HL-60/S4 (cell line): ENCODE results near the gene C11orf42.

Experiments used
- in situ Hi-C: fragments of 300-500 bp; cut with MboI; formaldehyde crosslinking; loops from 2 replicates; pipeline ENCODE4 v1.14.3; 2022; ENCODE audit warnings: low sequenced_read_pairs

Gene C11orf42

GRCh38 chr11:6205366-6205765 is at the start of gene C11orf42:
C11orf42 (plus strand) TSS chr11:6205557; CDS start chr11:6205616, 59 bp downstream.
- in situ Hi-C loops: no loop called here

DNA sequence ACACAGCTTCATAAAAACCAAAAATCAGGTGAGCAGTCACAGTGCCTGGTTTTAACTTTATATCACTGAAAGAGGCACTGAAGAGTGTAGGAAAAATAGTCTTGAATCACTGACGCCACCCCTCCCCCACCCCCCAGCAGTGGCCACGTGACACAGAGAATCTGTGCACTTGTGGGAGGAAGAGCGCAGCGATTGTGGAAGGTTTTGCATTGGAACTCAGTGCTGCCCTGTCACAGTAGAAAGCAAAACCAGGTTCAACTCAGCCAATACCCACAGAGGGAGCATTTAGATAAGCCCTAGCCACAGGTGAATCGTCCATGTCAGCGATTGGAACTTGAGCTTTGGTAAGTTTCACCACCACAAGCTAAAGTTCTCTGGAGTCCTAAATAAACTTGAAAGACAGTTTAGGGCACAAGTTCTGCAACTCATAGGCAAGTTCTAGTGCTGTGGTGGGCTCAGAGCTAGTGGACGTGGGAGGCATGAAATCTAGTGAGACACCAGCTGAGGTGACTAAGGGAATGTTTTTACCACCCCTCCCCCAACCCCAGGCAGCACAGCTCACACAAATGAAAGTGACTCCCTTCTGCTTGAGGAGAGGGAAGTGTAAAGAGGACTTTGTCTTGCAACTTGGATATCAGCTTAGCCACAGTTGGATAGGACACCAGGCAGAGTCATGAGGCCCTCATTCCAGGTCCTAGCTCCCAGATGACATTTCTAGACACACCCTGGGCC is 48.6 kb upstream of the C11orf42 start:
- in situ Hi-C loops: no loop called here

DNA sequence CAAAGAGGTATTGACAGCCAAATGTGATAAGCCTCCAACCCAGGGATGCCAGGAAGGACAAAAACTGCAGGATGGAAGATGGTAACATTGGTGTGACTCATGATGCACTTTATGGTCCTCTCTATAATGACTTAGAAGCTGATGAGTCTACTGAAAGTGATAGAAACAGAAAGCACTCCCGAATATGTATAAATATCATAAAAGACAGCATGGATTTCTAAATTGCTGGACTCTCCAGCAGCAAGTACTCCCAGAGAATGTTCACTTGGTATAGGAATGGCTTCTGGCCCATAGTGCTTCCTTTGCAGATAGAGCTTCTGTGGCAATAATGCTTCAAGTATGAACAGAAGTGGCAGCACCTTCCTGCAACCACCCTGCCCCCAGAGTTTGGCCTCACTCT is 35.1 kb upstream of the C11orf42 start, which contains the start of gene OR52B2:
TSS of gene OR52B2 (minus strand) at position 101 of the 400 bp plus-strand sequence. CDS start at position 101, 0 bp downstream.
- in situ Hi-C loops: no loop called here

DNA sequence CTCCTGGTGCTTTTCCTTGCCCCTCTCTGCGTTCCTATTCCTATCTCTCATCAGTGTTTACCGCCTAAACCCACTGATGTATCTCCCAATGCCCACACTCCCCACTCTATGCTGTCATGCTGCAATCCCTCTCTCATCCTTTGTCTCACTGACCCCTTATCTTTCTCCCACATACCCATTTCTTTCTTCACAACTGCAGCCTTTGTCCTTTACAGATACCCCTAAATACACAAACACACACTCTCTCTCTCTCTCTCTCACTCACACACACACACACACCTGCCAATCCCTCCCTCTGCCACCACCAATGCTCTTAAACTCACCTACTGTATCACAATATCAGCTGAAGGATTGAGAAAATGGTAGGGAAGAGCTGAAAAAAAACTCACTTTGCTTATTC is 29.9 kb upstream of the C11orf42 start:
- in situ Hi-C loops: no loop called here

DNA sequence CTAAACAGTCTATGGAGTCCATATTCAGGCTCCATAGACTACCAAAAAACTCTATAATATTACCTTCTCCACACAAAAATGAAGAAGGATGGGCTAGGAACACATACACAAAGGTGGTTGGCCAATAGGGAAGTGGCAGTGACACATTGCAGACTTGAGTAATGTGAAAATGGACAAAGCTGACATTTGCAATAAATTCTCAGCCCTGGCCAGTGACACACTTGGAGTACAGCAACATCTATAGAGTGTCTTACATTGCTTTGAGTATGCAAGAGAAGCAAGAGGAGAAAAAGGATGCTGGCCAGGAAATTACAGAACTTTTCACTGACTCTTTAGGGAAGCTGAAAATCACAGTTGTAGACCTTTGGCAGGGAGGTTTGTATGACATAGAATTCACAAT is 13.6 kb upstream of the C11orf42 start:
- in situ Hi-C loops: no loop called here

GRCh38 chr11:6194065-6194581 is 11.2 kb upstream of the C11orf42 start:
- in situ Hi-C loops: no loop called here

DNA sequence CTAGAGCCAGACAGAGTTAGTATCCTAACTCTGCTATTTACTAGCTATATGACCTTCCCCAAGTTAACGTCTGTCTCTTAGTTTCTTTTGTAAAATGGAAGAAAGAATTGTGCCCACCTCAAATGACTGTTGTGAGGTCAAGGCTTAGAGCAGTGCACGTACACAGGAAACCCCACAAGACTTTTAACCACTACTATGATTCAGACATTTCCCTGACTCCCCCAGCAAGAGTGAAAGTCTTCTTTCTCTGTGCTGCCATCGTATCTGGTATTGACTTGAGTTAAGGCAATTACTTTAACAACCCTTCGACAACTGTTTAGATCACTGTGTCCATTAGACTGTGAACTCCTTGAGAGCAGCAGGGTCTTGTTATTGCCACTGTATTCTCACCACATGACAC is 9.0 kb upstream of the C11orf42 start:
- in situ Hi-C loops: no loop called here

GRCh38 chr11:6197466-6198200 is 7.7 kb upstream of the C11orf42 start:
- in situ Hi-C loops: no loop called here

- in situ Hi-C loops: no loop called here
Measured at GRCh38 chr11:6199174-6199810, 6.1 kb upstream of the C11orf42 start, which contains the start of gene OR52W1. OR52W1 (plus strand) TSS chr11:6199224; CDS start chr11:6199224, 0 bp downstream.

- in situ Hi-C loops: no loop called here
Measured at GRCh38 chr11:6200975-6201374, 4.4 kb upstream of the C11orf42 start.

GRCh38 chr11:6201481-6201880 is 3.9 kb upstream of the C11orf42 start:
- in situ Hi-C loops: no loop called here

DNA sequence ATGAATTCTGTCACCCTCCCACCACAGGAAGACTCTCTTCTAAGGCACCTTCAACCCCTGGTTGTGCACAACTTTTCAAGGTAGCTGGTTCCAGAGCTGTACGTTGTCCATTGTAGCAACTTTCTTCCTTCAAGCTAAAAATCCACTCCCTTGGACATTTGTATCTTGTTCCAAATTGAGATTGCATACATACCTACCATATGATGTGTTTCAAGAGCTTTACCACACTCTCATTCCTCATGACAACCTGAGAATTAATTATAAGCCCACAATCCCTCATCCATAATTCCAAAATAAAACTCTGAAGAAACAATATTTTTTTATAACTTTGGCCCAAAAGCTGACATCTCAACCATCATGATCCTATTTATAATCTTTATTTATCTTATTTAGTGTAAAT is 3.3 kb upstream of the C11orf42 start:
- in situ Hi-C loops: no loop called here

- in situ Hi-C loops: no loop called here
Measured at GRCh38 chr11:6203327-6203726, 2.0 kb upstream of the C11orf42 start.

- in situ Hi-C loops: no loop called here
Measured at GRCh38 chr11:6204706-6205105, 651 bp upstream of the C11orf42 start.

DNA sequence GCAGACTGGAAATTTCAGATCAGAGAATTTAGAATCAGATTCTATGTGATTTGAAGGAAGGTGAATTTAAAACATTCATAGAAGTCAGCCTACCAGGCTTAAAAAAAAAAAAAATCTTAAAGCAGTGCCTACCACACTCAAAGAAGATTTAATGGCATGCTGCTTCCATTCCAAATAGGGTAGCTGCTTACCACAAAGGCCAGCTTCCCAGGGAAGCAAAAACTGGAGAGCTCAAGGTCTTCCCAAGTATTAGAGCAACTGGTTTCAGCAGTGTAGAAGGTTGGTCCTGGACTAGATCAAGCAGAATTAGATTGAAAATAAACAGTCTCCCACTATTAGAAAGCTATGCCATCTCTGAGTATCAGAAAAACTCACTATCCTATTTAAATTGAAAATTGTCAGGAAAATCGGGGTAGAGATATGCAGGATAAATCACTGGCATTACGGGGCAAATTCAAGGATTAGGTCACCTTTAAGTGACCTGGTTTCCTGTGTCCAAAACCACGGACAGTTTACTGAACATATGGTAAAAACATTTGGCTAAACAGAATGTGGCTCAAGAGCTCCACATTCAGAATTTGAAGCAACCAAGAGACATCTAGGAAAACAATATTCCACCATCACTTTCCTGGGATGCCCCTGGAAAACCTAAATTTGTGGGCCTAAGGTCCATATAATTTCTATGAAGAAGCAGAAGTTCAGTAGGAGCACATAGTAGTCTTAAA is 1.3 kb downstream of the C11orf42 start:
- in situ Hi-C loops: no loop called here

DNA sequence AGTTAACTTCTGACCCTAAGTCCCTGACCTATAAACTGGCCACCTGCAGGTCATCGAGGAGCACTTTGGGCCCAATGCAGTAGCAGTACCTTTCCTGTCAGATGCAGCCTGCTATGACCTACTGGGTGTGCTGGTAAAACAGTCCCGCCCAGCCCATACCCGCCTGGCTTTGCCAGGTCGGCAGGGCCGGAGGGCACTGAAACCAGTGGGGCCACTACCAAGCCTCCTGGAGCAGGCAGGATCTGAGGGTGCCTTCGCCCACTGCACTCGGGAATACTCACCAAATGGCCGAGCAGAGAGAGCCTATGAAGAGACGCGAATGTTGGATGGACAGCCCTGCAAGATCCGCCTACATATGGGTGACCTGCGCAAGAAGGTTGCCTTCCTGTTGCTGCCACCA is 4.4 kb downstream of the C11orf42 start:
- in situ Hi-C loops: no loop called here

GRCh38 chr11:6210274-6210955 is 5.1 kb downstream of the C11orf42 start:
- in situ Hi-C loops: no loop called here

GRCh38 chr11:6214530-6214929 is 9.2 kb downstream of the C11orf42 start:
- in situ Hi-C loops: no loop called here

DNA sequence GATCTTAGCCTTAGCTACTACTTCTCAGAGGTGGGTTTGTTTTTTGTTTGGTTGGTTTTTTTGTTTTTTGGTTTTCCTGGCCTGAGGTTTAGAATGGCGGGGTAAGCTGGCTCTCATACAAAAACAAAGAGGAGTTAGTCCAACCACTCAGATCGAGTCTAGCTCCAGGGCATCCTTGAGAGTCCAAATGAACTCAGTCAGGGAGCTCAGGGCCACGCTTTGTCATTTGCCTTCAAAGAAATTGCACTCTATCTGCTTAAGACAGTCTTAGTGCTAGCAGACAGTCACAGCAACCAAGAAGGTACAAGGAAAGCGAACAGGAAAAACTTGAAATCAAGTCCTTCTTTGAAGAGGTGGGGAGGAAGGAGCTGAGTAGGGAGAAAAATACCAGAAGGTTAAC is 11.1 kb downstream of the C11orf42 start:
- in situ Hi-C loops: no loop called here

GRCh38 chr11:6217722-6218121 is 12.4 kb downstream of the C11orf42 start:
- in situ Hi-C loops: no loop called here
